C4-2B (cell line): Measurements from ENCODE around the gene SEMA3B.

ENCODE experiments used
- ZFX ChIP-seq: fragments of 450-650 bp; IDR thresholded peaks from 2 replicates; pipeline ENCODE4 v1.6.1; 2017
- TF ChIP-seq, protein P1 (sequence below): fragments of 450-650 bp; conservative IDR thresholded peaks from 2 replicates; pipeline ENCODE4 v1.5.1; 2017; ENCODE audit warnings: mild to moderate bottlenecking

DNA sequence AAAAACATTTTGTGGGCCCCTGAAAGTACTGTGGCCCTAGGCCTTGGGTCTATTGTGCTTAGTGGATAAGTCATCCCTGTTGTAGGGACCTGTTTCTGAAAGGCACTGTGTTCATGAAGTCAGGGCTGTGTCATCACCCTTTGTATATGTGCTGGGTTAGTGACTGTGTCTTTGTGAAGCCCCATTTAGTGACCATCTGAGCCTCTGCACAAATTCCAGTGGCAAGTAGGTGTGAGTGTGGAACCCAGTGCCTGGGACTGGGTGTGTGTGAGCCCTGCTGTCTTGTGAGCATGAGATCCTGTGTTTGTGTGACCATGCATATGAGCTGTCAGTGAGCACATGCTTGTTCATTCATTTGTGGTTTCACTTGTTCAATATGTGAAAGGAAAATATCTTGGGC, 35.7 kb downstream of the SEMA3B start:
- TF ChIP-seq, protein P1, sequence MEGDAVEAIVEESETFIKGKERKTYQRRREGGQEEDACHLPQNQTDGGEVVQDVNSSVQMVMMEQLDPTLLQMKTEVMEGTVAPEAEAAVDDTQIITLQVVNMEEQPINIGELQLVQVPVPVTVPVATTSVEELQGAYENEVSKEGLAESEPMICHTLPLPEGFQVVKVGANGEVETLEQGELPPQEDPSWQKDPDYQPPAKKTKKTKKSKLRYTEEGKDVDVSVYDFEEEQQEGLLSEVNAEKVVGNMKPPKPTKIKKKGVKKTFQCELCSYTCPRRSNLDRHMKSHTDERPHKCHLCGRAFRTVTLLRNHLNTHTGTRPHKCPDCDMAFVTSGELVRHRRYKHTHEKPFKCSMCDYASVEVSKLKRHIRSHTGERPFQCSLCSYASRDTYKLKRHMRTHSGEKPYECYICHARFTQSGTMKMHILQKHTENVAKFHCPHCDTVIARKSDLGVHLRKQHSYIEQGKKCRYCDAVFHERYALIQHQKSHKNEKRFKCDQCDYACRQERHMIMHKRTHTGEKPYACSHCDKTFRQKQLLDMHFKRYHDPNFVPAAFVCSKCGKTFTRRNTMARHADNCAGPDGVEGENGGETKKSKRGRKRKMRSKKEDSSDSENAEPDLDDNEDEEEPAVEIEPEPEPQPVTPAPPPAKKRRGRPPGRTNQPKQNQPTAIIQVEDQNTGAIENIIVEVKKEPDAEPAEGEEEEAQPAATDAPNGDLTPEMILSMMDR = no peak
- TF ChIP-seq ZFX = no peak
